ENCODE results near the gene AOC2. TPM values are rescaled to one million over a fixed set of nuclear protein-coding genes. Genes with fewer than 3 reads are reported as not detected.

Gene AOC2
- total RNA-seq, 2 donors from 2014 or later: 0.32 to 1.1 TPM

DNA sequence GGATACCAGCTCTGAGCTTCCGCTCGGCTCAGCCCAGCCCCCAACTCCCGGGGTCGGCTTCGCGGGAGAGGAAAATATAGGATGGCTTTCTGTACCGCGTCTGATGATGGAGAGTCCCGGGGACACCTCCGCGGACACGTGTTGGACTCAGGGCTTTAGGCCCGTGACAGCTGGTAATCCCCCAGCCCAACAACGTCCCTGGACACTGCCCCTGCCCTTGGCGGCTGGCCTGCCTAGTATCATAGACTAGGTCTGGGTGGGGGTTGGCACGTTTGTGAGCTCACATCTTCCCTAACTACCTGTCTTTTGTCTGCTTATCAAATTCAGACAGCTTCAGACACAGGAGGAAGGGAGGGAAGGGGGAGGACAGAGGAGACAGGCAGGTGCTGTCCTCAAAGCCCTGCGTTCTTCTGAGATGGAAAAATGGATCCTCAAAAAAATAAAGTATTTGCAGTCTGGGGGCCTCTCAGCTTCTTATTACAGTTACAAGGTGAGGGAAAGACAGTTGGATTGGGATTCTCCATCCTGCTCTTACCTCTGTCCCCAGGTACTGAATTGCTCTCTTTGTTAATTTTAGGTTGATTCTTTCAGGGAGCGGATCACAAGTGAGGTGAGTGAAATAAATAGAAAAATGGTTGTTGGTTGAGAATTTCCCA, 10.5 kb upstream of the AOC2 start:
- TF ChIP-seq, protein P1, sequence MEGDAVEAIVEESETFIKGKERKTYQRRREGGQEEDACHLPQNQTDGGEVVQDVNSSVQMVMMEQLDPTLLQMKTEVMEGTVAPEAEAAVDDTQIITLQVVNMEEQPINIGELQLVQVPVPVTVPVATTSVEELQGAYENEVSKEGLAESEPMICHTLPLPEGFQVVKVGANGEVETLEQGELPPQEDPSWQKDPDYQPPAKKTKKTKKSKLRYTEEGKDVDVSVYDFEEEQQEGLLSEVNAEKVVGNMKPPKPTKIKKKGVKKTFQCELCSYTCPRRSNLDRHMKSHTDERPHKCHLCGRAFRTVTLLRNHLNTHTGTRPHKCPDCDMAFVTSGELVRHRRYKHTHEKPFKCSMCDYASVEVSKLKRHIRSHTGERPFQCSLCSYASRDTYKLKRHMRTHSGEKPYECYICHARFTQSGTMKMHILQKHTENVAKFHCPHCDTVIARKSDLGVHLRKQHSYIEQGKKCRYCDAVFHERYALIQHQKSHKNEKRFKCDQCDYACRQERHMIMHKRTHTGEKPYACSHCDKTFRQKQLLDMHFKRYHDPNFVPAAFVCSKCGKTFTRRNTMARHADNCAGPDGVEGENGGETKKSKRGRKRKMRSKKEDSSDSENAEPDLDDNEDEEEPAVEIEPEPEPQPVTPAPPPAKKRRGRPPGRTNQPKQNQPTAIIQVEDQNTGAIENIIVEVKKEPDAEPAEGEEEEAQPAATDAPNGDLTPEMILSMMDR (IDR thresholded peaks at IDR 0.05): no peak
- H3K27me3 ChIP-seq: no peaks in the 10 kb centered on the region
- H3K9ac ChIP-seq (ENCODE audit: low read depth in 2 of 2, low read length in 2 of 2): peak overlapping the region; percentile 93 to 96
- H3K36me3 ChIP-seq: peaks cover 2% of the 10 kb centered on the region
- no peak for DNase-seq
- H3K4me3 ChIP-seq: peak overlapping the region; percentile 97
- peak overlapping the region; percentile 74 for H3K27ac ChIP-seq
- H3K9me3 ChIP-seq: no peaks in the 10 kb centered on the region
- intact Hi-C loops (cut with DNase I): loop anchor here (5.0 kb wide), 2 partner anchors 112 to 163 kb away; partner anchors contain the start of gene RPL27
- peaks cover 7% of the 10 kb centered on the region for H3K4me1 ChIP-seq

DNA sequence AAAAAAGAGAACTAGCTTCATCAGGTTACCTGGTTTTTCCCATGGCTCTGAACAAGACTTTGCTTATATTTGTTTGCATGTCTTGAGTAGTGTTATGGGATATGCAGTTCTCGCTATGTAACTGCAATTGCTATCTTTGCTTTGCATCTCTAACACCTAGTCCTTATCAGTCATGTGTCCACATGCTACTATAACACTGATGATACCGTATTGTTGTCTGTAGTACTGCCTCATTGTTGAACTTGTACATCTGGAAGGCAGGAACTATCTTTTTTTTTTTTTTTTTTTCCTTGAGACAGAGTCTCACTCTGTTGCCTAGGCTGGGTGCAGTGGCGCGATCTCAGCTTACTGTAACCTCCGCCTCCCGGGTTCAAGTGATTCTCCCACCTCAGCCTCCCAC, 8.6 kb upstream of the AOC2 start:
- no peak overlapping the region for H3K4me3 ChIP-seq
- H3K27me3 ChIP-seq: no peaks in the 10 kb centered on the region
- H3K9me3 ChIP-seq: no peaks in the 10 kb centered on the region
- H3K9ac ChIP-seq (ENCODE audit: low read depth in 2 of 2, low read length in 2 of 2): no peak overlapping the region
- H3K27ac ChIP-seq: no peak overlapping the region
- DNase-seq: no peak
- H3K4me1 ChIP-seq: peaks cover 7% of the 10 kb centered on the region
- TF ChIP-seq, protein P1 (IDR thresholded peaks at IDR 0.05): no peak
- intact Hi-C loops (cut with DNase I): no loop called here
- H3K36me3 ChIP-seq: peaks cover 6% of the 10 kb centered on the region

GRCh38 chr17:42841975-42842685, 2.2 kb upstream of the AOC2 start:
- TF ChIP-seq, protein P1 (IDR thresholded peaks at IDR 0.05): no peak
- H3K27me3 ChIP-seq: no peaks in the 10 kb centered on the region
- H3K4me1 ChIP-seq: no peaks in the 10 kb centered on the region
- H3K4me3 ChIP-seq: no peak overlapping the region
- DNase-seq: no peak
- peaks cover 16% of the 10 kb centered on the region for H3K36me3 ChIP-seq
- no peak overlapping the region for H3K27ac ChIP-seq
- no peaks in the 10 kb centered on the region for H3K9me3 ChIP-seq
- H3K9ac ChIP-seq (ENCODE audit: low read depth in 2 of 2, low read length in 2 of 2): no peak overlapping the region
- intact Hi-C loops (cut with DNase I): loop anchor here (2.0 kb wide), 2 partner anchors 87 to 95 kb away; no protein-coding TSS in a partner anchor

DNA sequence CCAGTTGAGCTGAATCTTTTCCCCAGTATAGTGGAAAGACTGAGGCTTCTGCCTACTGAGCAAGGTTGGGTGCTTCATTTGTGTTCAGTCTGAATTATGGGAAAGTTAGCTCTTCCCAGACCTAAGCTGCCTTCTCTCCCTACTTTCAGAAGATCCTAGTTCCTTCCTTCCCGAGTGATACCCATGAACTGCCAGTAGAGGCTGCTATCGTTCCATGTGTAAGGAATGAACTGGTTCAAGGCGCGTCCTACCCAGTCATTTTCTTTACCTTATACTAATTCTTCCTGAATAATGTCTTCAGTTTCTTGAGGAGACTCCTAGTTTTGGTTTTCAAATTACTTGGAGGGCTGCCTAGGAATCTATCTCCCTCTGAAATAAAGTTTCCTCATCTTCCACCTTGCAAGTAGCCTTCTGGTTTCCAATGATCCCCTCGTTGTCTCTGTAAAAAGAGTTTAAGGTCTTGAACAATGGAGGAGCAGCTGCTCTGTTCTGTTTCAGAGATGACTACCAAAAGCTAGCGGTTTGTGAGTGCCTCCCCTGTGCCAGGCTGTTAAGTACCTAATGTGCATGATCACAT, 934 bp upstream of the AOC2 start:
- DNase-seq: peak; percentile 48
- TF ChIP-seq, protein P1 (IDR thresholded peaks at IDR 0.05): peak; percentile 60
- H3K4me3 ChIP-seq: no peak overlapping the region
- H3K9me3 ChIP-seq: no peaks in the 10 kb centered on the region
- no peaks in the 10 kb centered on the region for H3K27me3 ChIP-seq
- H3K36me3 ChIP-seq: peaks cover 16% of the 10 kb centered on the region
- H3K4me1 ChIP-seq: no peaks in the 10 kb centered on the region
- no peak overlapping the region for H3K27ac ChIP-seq
- H3K9ac ChIP-seq (ENCODE audit: low read depth in 2 of 2, low read length in 2 of 2): no peak overlapping the region
- intact Hi-C loops (cut with DNase I): loop anchor here (2.0 kb wide), 2 partner anchors 85 to 93 kb away; no protein-coding TSS in a partner anchor

DNA sequence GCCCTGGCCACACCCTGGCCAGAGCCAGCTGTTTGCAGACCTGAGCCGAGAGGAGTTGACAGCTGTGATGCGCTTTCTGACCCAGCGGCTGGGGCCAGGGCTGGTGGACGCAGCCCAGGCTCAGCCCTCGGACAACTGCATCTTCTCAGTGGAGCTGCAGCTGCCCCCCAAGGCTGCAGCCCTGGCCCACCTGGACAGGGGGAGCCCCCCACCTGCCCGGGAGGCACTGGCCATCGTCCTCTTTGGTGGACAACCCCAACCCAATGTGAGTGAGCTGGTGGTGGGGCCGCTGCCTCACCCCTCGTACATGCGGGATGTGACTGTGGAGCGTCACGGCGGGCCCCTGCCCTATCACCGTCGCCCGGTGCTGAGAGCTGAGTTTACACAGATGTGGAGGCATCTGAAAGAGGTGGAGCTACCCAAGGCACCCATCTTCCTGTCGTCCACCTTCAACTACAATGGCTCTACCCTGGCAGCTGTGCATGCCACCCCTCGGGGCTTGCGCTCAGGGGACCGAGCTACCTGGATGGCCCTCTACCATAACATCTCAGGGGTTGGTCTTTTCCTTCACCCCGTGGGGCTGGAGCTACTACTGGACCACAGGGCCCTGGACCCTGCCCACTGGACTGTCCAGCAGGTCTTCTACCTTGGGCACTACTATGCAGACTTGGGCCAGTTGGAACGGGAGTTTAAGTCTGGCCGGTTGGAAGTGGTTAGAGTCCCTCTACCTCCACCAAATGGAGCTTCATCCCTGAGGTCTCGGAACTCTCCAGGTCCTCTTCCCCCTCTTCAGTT, 578 bp downstream of the AOC2 start:
- Histone ChIP-seq H3K9ac (ENCODE audit: low read depth in 2 of 2, low read length in 2 of 2) (no peak overlapping the region), H3K27ac (no peak overlapping the region), H3K4me3 (no peak overlapping the region), H3K36me3 (peaks cover 10% of the 10 kb centered on the region), H3K9me3 (no peaks in the 10 kb centered on the region), H3K27me3 (no peaks in the 10 kb centered on the region), H3K4me1 (no peaks in the 10 kb centered on the region)
- intact Hi-C loops (cut with DNase I): no loop called here
- DNase-seq: no peak
- TF ChIP-seq, protein P1 (IDR thresholded peaks at IDR 0.05): no peak
